HAP-1 (cell line): ENCODE results near the gene YPEL5.

Experiments
- DNase-seq, 2 experiments: peaks; one replicate each; pipeline ENCODE4 v3.0.0-alpha.2; 2016 to 2020; ENCODE audit warnings: low spot score in 2 of 2
- H3K27me3 ChIP-seq: fragments of 250-450 bp; sonication (Bioruptor Pico); 2 replicates; pipeline ENCODE4 v1.5.1; 2020; ENCODE audit warnings: low read depth, mild to moderate bottlenecking, moderate library complexity
- H3K36me3 ChIP-seq: fragments of 250-450 bp; sonication (Bioruptor Pico); replicated peaks from 2 replicates; pipeline ENCODE4 v1.5.1; 2020; ENCODE audit warnings: mild to moderate bottlenecking
- H3K4me1 ChIP-seq: fragments of 250-450 bp; sonication (Bioruptor Pico); 2 replicates; pipeline ENCODE4 v1.5.1; 2020; ENCODE audit warnings: mild to moderate bottlenecking
- H3K4me3 ChIP-seq: fragments of 250-450 bp; sonication (Bioruptor Pico); 2 replicates; pipeline ENCODE4 v1.5.1; 2020; ENCODE audit warnings: mild to moderate bottlenecking, moderate library complexity
- H3K9me3 ChIP-seq: fragments of 250-450 bp; sonication (Bioruptor Pico); 2 replicates; pipeline ENCODE4 v1.5.1; 2020; ENCODE audit warnings: mild to moderate bottlenecking, moderate library complexity
- in situ Hi-C: fragments of 300-500 bp; cut with MboI; formaldehyde crosslinking; loops from 3 replicates; pipeline ENCODE4 v1.14.3; 2020; ENCODE audit warnings: low sequenced_read_pairs, inconsistent platforms, mixed read lengths

YPEL5 gene

DNA sequence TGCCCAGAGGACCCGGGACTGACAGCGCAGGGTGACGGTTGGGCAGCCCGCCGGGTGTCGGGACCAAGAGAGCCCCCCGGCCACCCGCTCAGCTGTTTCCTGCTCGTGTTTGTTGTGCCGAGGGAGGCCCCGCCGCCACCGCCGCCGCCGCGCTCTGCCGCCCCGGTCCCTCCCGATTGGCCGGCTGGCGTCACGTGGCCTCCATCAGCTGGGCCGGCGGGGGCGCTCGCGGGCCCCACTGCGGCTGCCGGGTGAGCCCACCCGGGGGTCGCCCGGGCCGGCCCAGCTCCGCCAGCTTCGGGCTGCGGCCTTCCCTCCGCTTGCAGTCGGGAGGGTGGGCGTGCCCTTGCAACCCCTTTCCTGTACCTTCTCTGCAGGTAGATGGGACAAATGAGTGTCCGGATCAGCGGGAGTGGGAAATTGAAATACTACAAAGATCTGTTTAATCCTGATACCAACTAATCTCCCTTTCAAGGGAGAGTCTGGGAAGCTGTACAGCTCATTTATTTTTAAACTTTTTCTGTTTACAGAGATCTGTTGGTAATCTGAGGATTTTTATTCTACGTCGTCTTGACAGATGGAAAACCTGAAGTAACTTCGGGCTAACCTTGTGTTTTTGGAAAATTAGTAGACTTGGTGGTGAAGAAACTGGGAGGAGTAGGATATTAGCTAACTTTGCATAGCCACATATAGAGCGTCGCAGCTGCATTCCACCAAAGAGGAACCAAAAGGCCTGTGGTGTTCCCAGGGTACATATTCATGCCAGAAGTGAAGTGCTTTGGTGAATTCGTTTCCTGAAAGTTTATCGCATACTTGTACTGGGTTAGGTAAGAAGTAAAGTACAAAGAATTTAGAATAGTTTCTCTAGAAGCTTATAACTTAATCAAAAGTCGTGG, 1.2 kb downstream of the YPEL5 start:
- Histone ChIP-seq H3K36me3 (no peaks in the 10 kb centered on the region), H3K9me3 (no peaks in the 10 kb centered on the region), H3K4me1 (peaks cover 45% of the 10 kb centered on the region), H3K4me3 (peak overlapping the region; percentile 83), H3K27me3 (peaks cover 2% of the 10 kb centered on the region; the same call in 1 of the 2 replicates)
- in situ Hi-C loops: no loop called here
- peak; percentile 38 to 86 for DNase-seq

- Histone ChIP-seq H3K4me3 (no peak overlapping the region), H3K36me3 (no peaks in the 10 kb centered on the region)
Measured at GRCh38 chr2:30148850-30149249, 2.0 kb downstream of the YPEL5 start.

GRCh38 chr2:30149513-30149912, 2.7 kb downstream of the YPEL5 start:
- in situ Hi-C loops: no loop called here
- no peaks in the 10 kb centered on the region for H3K9me3 ChIP-seq
- peaks cover 45% of the 10 kb centered on the region for H3K4me1 ChIP-seq
- H3K36me3 ChIP-seq: no peaks in the 10 kb centered on the region
- DNase-seq: peak; percentile 58 to 66
- no peaks in the 10 kb centered on the region; the same call in 1 of the 2 replicates for H3K27me3 ChIP-seq
- H3K4me3 ChIP-seq: no peak overlapping the region

More at GRCh38 chr2:30148850-30149249, 2.0 kb downstream of the YPEL5 start:
- peaks cover 2% of the 10 kb centered on the region; the same call in 1 of the 2 replicates for H3K27me3 ChIP-seq
- H3K9me3 ChIP-seq: no peaks in the 10 kb centered on the region
- in situ Hi-C loops: no loop called here
- no peak for DNase-seq
- H3K4me1 ChIP-seq: peaks cover 45% of the 10 kb centered on the region

DNA sequence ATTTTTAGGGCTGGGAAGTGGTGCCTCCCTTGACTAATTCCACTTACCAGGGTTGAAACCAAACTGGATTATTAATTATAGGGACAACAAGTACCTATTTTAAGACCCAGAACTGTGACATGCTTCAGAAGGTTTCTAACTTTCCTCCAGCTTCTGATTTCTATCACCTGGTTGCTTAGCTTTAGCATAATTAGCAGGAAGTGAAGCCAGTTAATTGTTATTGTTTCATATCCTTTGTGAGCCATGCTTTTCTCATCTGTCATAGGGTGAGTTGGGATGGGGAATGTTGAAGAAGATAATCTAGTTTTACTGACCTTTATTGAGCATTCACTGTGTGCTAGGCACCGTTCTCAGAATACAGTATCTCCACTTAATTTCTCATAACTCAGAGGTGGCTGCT, 3.2 kb downstream of the YPEL5 start:
- in situ Hi-C loops: loop anchor here (25.0 kb wide), 2 partner anchors 1012 to 1187 kb away; no protein-coding TSS in a partner anchor
- DNase-seq: no peak
- Histone ChIP-seq H3K36me3 (no peaks in the 10 kb centered on the region), H3K9me3 (no peaks in the 10 kb centered on the region), H3K27me3 (no peaks in the 10 kb centered on the region), H3K4me1 (peaks cover 45% of the 10 kb centered on the region), H3K4me3 (no peak overlapping the region)

DNA sequence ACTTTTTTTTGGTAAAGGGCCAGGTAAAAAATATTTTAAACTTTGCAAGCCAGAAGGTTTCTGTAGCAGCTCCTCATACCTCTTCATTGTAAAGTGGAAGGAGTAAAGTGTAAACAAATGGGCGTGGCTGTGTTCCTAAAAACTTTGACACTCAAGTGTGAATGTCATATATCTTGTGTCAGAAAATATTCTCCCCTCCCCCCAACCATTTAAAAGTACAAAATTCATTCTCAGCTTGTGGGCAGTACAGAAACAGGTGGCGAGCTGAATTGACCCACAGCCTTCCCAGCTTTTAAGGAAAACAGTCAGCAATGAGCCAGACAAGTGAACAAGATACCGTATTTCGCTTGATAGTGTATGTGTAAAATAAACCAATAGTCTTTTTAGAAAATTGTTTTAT, 4.0 kb downstream of the YPEL5 start:
- in situ Hi-C loops: loop anchor here (25.0 kb wide), 2 partner anchors 1012 to 1187 kb away; no protein-coding TSS in a partner anchor
- Histone ChIP-seq H3K27me3 (no peaks in the 10 kb centered on the region), H3K4me3 (no peak overlapping the region), H3K4me1 (peaks cover 45% of the 10 kb centered on the region), H3K9me3 (no peaks in the 10 kb centered on the region), H3K36me3 (no peaks in the 10 kb centered on the region)
- no peak for DNase-seq

DNA sequence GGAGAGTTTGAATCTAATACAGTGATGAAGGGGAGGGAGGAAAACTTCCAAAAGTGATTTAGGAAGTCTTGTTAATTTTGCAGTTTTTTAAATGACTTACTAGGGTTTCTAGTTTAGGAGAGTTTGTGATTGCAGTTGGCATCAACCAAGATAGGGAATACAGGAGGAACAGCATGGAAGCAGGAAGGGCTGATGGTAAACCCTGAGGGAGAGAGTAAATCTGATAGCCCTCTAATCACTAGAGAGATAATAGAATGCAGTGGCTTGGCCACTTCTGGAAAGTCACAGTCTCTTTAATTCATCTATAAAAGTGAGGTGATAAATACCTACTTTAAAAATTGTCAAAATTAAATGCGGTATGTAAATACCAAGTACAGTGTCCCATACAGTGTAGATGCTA, 5.6 kb downstream of the YPEL5 start:
- Histone ChIP-seq H3K36me3 (no peaks in the 10 kb centered on the region), H3K4me3 (no peak overlapping the region), H3K27me3 (no peaks in the 10 kb centered on the region), H3K4me1 (peaks cover 40% of the 10 kb centered on the region), H3K9me3 (no peaks in the 10 kb centered on the region)
- no peak for DNase-seq
- in situ Hi-C loops: loop anchor here (25.0 kb wide), 2 partner anchors 1010 to 1185 kb away; no protein-coding TSS in a partner anchor

DNA sequence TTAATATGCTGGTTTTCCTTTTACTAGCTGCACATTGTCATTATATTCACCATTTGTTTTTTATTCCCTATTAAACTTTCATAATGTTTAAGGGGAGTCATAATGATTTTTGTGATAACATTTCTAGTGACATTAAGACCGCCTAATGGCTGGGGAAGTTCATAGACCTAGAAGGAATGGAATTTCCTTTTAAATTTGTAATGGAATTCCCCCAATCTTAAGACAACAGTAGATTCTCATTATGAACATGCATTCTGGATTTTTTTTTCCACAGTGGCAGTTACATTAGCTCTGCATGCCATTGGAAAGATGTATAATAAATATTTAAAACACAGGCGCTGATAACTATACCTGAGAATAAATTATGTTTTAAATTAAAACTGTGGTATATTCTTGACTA, 8.4 kb downstream of the YPEL5 start:
- in situ Hi-C loops: loop anchor here (25.0 kb wide), 2 partner anchors 1007 to 1182 kb away; no protein-coding TSS in a partner anchor
- no peak for DNase-seq
- H3K4me3 ChIP-seq: no peak overlapping the region
- no peaks in the 10 kb centered on the region for H3K27me3 ChIP-seq
- H3K9me3 ChIP-seq: no peaks in the 10 kb centered on the region
- peaks cover 18% of the 10 kb centered on the region for H3K4me1 ChIP-seq
- no peaks in the 10 kb centered on the region; the same call in 1 of the 2 replicates for H3K36me3 ChIP-seq

- no peak overlapping the region for H3K4me3 ChIP-seq
- H3K4me1 ChIP-seq: peaks cover 9% of the 10 kb centered on the region
- in situ Hi-C loops: loop anchor here (25.0 kb wide), 2 partner anchors 1006 to 1181 kb away; no protein-coding TSS in a partner anchor
- no peak for DNase-seq
- no peaks in the 10 kb centered on the region for H3K9me3 ChIP-seq
- H3K27me3 ChIP-seq: no peaks in the 10 kb centered on the region
- no peaks in the 10 kb centered on the region; the same call in 1 of the 2 replicates for H3K36me3 ChIP-seq
Measured at GRCh38 chr2:30155889-30156658, 9.3 kb downstream of the YPEL5 start.

- no peak for DNase-seq
- H3K9me3 ChIP-seq: no peaks in the 10 kb centered on the region
- no peaks in the 10 kb centered on the region for H3K4me1 ChIP-seq
- no peaks in the 10 kb centered on the region; the same call in 1 of the 2 replicates for H3K36me3 ChIP-seq
- H3K27me3 ChIP-seq: no peaks in the 10 kb centered on the region
- in situ Hi-C loops: loop anchor here (25.0 kb wide), 2 partner anchors 1005 to 1180 kb away; no protein-coding TSS in a partner anchor
- H3K4me3 ChIP-seq: no peak overlapping the region
Measured at GRCh38 chr2:30157616-30158015, 10.8 kb downstream of the YPEL5 start.

GRCh38 chr2:30159766-30160165, 13.0 kb downstream of the YPEL5 start:
- H3K36me3 ChIP-seq: no peaks in the 10 kb centered on the region; the same call in 1 of the 2 replicates

GRCh38 chr2:30161929-30162706, 15.3 kb downstream of the YPEL5 start:
- Histone ChIP-seq H3K4me1 (no peaks in the 10 kb centered on the region), H3K9me3 (no peaks in the 10 kb centered on the region), H3K4me3 (no peak overlapping the region), H3K27me3 (no peaks in the 10 kb centered on the region), H3K36me3 (no peaks in the 10 kb centered on the region; the same call in 1 of the 2 replicates)
- in situ Hi-C loops: loop anchor here (25.0 kb wide), 2 partner anchors 1000 to 1175 kb away; no protein-coding TSS in a partner anchor
- no peak for DNase-seq

More at GRCh38 chr2:30159766-30160165, 13.0 kb downstream of the YPEL5 start:
- DNase-seq: no peak
- Histone ChIP-seq H3K9me3 (no peaks in the 10 kb centered on the region), H3K4me3 (no peak overlapping the region), H3K4me1 (no peaks in the 10 kb centered on the region), H3K27me3 (no peaks in the 10 kb centered on the region)
- in situ Hi-C loops: loop anchor here (25.0 kb wide), 2 partner anchors 1003 to 1178 kb away; no protein-coding TSS in a partner anchor

- in situ Hi-C loops: loop anchor here (25.0 kb wide), 2 partner anchors 999 to 1174 kb away; no protein-coding TSS in a partner anchor
- H3K4me3 ChIP-seq: no peak overlapping the region
- DNase-seq: no peak
- H3K9me3 ChIP-seq: no peaks in the 10 kb centered on the region
- H3K4me1 ChIP-seq: no peaks in the 10 kb centered on the region
- no peaks in the 10 kb centered on the region for H3K27me3 ChIP-seq
- H3K36me3 ChIP-seq: no peaks in the 10 kb centered on the region; the same call in 1 of the 2 replicates
Measured at GRCh38 chr2:30162806-30163205, 16.0 kb downstream of the YPEL5 start.
